HEK293 (cell line): Measurements from ENCODE around the gene NRTN.

ENCODE experiments used
- BCL11A ChIP-seq: fragments of 450-650 bp; formaldehyde crosslinking; IDR thresholded peaks from 2 replicates; pipeline ENCODE4 v1.5.1; 2016; ENCODE audit warnings: low read depth, missing biosample characterization, missing genetic modification characterization
- KLF10 ChIP-seq: fragments of 450-650 bp; IDR thresholded peaks from 2 replicates; pipeline ENCODE4 v1.5.1; 2018; ENCODE audit warnings: missing biosample characterization, mild to moderate bottlenecking, missing genetic modification characterization
- OSR2 ChIP-seq: fragments of 450-650 bp; formaldehyde crosslinking; IDR thresholded peaks from 2 replicates; pipeline ENCODE4 v1.5.1; 2016; ENCODE audit warnings: missing biosample characterization, missing genetic modification characterization
- PRDM10 ChIP-seq: fragments of 450-650 bp; formaldehyde crosslinking; IDR thresholded peaks from 2 replicates; pipeline ENCODE4 v1.5.1; 2016; ENCODE audit warnings: missing biosample characterization, missing genetic modification characterization
- SCRT1 ChIP-seq: fragments of 450-650 bp; formaldehyde crosslinking; IDR thresholded peaks from 2 replicates; pipeline ENCODE4 v1.5.1; 2016; ENCODE audit warnings: missing biosample characterization, missing genetic modification characterization, borderline replicate concordance
- TRIM28 ChIP-seq: IDR thresholded peaks from 2 replicates; pipeline ENCODE4 v1.6.1; 2011; ENCODE audit warnings: low read length, control low read depth, borderline replicate concordance
- WT1 ChIP-seq: fragments of 450-650 bp; formaldehyde crosslinking; IDR thresholded peaks from 2 replicates; pipeline ENCODE4 v1.5.1; 2016; ENCODE audit warnings: missing biosample characterization, missing genetic modification characterization
- YY2 ChIP-seq: fragments of 450-650 bp; formaldehyde crosslinking; IDR thresholded peaks from 2 replicates; pipeline ENCODE4 v1.5.1; 2016; ENCODE audit warnings: missing biosample characterization, missing genetic modification characterization
- ZFP41 ChIP-seq: fragments of 450-650 bp; formaldehyde crosslinking; IDR thresholded peaks from 2 replicates; pipeline ENCODE4 v1.5.1; 2016; ENCODE audit warnings: missing biosample characterization, missing genetic modification characterization, borderline replicate concordance
- ZFP69B ChIP-seq: fragments of 450-650 bp; formaldehyde crosslinking; IDR thresholded peaks from 2 replicates; pipeline ENCODE4 v1.5.1; 2016; ENCODE audit warnings: missing biosample characterization, missing genetic modification characterization
- ZNF157 ChIP-seq: fragments of 450-650 bp; formaldehyde crosslinking; IDR thresholded peaks from 2 replicates; pipeline ENCODE4 v1.5.1; 2016; ENCODE audit warnings: missing biosample characterization, missing genetic modification characterization
- ZNF19 ChIP-seq: fragments of 450-650 bp; formaldehyde crosslinking; IDR thresholded peaks from 2 replicates; pipeline ENCODE4; 2016; ENCODE audit warnings: missing biosample characterization, missing genetic modification characterization, low read depth
- ZNF248 ChIP-seq: fragments of 450-650 bp; formaldehyde crosslinking; IDR thresholded peaks from 2 replicates; pipeline ENCODE4 v1.5.1; 2017; ENCODE audit warnings: missing biosample characterization, missing genetic modification characterization
- ZNF394 ChIP-seq: fragments of 450-650 bp; formaldehyde crosslinking; IDR thresholded peaks from 2 replicates; pipeline ENCODE4 v1.5.1; 2016; ENCODE audit warnings: missing biosample characterization, missing genetic modification characterization, mild to moderate bottlenecking, moderate library complexity, borderline replicate concordance
- ZNF426 ChIP-seq: fragments of 450-650 bp; formaldehyde crosslinking; IDR thresholded peaks from 2 replicates; pipeline ENCODE4 v1.5.1; 2017; ENCODE audit warnings: missing biosample characterization, missing genetic modification characterization, mild to moderate bottlenecking, inconsistent platforms, moderate library complexity
- ZNF433 ChIP-seq: fragments of 450-650 bp; formaldehyde crosslinking; IDR thresholded peaks from 2 replicates; pipeline ENCODE4 v1.5.1; 2016; ENCODE audit warnings: missing biosample characterization, missing genetic modification characterization, low read depth
- ZNF510 ChIP-seq: fragments of 450-650 bp; formaldehyde crosslinking; IDR thresholded peaks from 2 replicates; pipeline ENCODE4 v1.5.1; 2018; ENCODE audit warnings: mild to moderate bottlenecking, missing genetic modification characterization, missing biosample characterization; ENCODE audit not compliant: insufficient replicate concordance
- ZNF548 ChIP-seq: fragments of 450-650 bp; formaldehyde crosslinking; IDR thresholded peaks from 2 replicates; pipeline ENCODE4 v1.5.1; 2016; ENCODE audit warnings: missing biosample characterization, missing genetic modification characterization
- ZNF580 ChIP-seq: fragments of 450-650 bp; formaldehyde crosslinking; IDR thresholded peaks from 2 replicates; pipeline ENCODE4 v1.5.1; 2016; ENCODE audit warnings: missing biosample characterization, missing genetic modification characterization
- ZNF600 ChIP-seq: fragments of 450-650 bp; formaldehyde crosslinking; IDR thresholded peaks from 2 replicates; pipeline ENCODE4 v1.5.1; 2016; ENCODE audit warnings: missing biosample characterization, missing genetic modification characterization
- ZNF654 ChIP-seq: fragments of 450-650 bp; formaldehyde crosslinking; IDR thresholded peaks from 2 replicates; pipeline ENCODE4 v1.5.1; 2016; ENCODE audit warnings: low read depth, missing biosample characterization, missing genetic modification characterization
- ZNF664 ChIP-seq: fragments of 450-650 bp; formaldehyde crosslinking; IDR thresholded peaks from 2 replicates; pipeline ENCODE4 v1.5.1; 2016; ENCODE audit warnings: missing biosample characterization, missing genetic modification characterization
- ZNF677 ChIP-seq: fragments of 450-650 bp; IDR thresholded peaks from 2 replicates; pipeline ENCODE4 v1.5.0; 2018; ENCODE audit warnings: missing biosample characterization, mild to moderate bottlenecking, missing genetic modification characterization, moderate library complexity
- ZNF704 ChIP-seq: fragments of 450-650 bp; formaldehyde crosslinking; IDR thresholded peaks from 2 replicates; pipeline ENCODE4 v1.5.1; 2016; ENCODE audit warnings: missing biosample characterization, missing genetic modification characterization
- ZNF768 ChIP-seq: fragments of 450-650 bp; formaldehyde crosslinking; IDR thresholded peaks from 2 replicates; pipeline ENCODE4 v1.5.1; 2018; ENCODE audit warnings: missing biosample characterization, mild to moderate bottlenecking, missing genetic modification characterization
- ZNF776 ChIP-seq: fragments of 450-650 bp; formaldehyde crosslinking; IDR thresholded peaks from 2 replicates; pipeline ENCODE4 v1.5.0; 2017; ENCODE audit warnings: missing biosample characterization, missing genetic modification characterization, borderline replicate concordance
- ZNF792 ChIP-seq: fragments of 450-650 bp; formaldehyde crosslinking; IDR thresholded peaks from 2 replicates; pipeline ENCODE4 v1.5.1; 2016; ENCODE audit warnings: missing biosample characterization, missing genetic modification characterization
- TF ChIP-seq, protein P1 (sequence below): fragments of 450-650 bp; formaldehyde crosslinking; IDR thresholded peaks from 2 replicates; pipeline ENCODE4 v1.5.1; 2016; ENCODE audit warnings: missing biosample characterization, missing genetic modification characterization
- TF ChIP-seq, protein P2 (sequence below): fragments of 450-650 bp; formaldehyde crosslinking; IDR thresholded peaks from 2 replicates; pipeline ENCODE4 v1.5.1; 2016; ENCODE audit warnings: missing biosample characterization, missing genetic modification characterization

NRTN gene

GRCh38 chr19:5790559-5791520 is 14.0 kb upstream of the NRTN start, which contains the start of gene DUS3L (continued):
- no peak for TF ChIP-seq ZNF510 (tag by site-specific recombination)
- TF ChIP-seq ZNF426 (tag by site-specific recombination) = no peak
- peak; percentile 97 for TF ChIP-seq YY2 (tag by site-specific recombination)
- TF ChIP-seq ZNF580 = peak; percentile 84; the same call in 1 of the 2 replicates
- TF ChIP-seq ZNF776 (tag by site-specific recombination) = no peak
- peak; percentile 68 for TF ChIP-seq ZFP69B
- TF ChIP-seq BCL11A = no peak
- TF ChIP-seq ZFP41 = no peak
- TF ChIP-seq WT1 (tag by site-specific recombination) = no peak
- no peak for TF ChIP-seq ZNF157 (tag by site-specific recombination)
- no peak; the same call in 1 of the 2 replicates for TF ChIP-seq ZNF768 (tag by site-specific recombination)
- TF ChIP-seq, protein P1, sequence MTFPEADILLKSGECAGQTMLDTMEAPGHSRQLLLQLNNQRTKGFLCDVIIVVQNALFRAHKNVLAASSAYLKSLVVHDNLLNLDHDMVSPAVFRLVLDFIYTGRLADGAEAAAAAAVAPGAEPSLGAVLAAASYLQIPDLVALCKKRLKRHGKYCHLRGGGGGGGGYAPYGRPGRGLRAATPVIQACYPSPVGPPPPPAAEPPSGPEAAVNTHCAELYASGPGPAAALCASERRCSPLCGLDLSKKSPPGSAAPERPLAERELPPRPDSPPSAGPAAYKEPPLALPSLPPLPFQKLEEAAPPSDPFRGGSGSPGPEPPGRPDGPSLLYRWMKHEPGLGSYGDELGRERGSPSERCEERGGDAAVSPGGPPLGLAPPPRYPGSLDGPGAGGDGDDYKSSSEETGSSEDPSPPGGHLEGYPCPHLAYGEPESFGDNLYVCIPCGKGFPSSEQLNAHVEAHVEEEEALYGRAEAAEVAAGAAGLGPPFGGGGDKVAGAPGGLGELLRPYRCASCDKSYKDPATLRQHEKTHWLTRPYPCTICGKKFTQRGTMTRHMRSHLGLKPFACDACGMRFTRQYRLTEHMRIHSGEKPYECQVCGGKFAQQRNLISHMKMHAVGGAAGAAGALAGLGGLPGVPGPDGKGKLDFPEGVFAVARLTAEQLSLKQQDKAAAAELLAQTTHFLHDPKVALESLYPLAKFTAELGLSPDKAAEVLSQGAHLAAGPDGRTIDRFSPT (tag by site-specific recombination) = no peak
- no peak for TF ChIP-seq ZNF704 (tag by site-specific recombination)
- TF ChIP-seq ZNF600 (tag by site-specific recombination) = peak; percentile 85; the same call in 1 of the 2 replicates
- TF ChIP-seq ZNF19 (tag by site-specific recombination) = no peak
- peak; percentile 32; the same call in 1 of the 2 replicates for TF ChIP-seq TRIM28
- no peak for TF ChIP-seq ZNF654 (tag by site-specific recombination)
- TF ChIP-seq, protein P2, sequence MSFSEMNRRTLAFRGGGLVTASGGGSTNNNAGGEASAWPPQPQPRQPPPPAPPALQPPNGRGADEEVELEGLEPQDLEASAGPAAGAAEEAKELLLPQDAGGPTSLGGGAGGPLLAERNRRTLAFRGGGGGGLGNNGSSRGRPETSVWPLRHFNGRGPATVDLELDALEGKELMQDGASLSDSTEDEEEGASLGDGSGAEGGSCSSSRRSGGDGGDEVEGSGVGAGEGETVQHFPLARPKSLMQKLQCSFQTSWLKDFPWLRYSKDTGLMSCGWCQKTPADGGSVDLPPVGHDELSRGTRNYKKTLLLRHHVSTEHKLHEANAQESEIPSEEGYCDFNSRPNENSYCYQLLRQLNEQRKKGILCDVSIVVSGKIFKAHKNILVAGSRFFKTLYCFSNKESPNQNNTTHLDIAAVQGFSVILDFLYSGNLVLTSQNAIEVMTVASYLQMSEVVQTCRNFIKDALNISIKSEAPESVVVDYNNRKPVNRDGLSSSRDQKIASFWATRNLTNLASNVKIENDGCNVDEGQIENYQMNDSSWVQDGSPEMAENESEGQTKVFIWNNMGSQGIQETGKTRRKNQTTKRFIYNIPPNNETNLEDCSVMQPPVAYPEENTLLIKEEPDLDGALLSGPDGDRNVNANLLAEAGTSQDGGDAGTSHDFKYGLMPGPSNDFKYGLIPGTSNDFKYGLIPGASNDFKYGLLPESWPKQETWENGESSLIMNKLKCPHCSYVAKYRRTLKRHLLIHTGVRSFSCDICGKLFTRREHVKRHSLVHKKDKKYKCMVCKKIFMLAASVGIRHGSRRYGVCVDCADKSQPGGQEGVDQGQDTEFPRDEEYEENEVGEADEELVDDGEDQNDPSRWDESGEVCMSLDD (tag by site-specific recombination) = peak; percentile 73; the same call in 1 of the 2 replicates
- no peak for TF ChIP-seq ZNF248
- no peak for TF ChIP-seq ZNF664 (tag by site-specific recombination)
- TF ChIP-seq KLF10 (tag by site-specific recombination) = no peak; the same call in 1 of the 2 replicates
- no peak for TF ChIP-seq ZNF792
- TF ChIP-seq SCRT1 (tag by site-specific recombination) = no peak
- TF ChIP-seq ZNF677 (tag by site-specific recombination) = no peak
- TF ChIP-seq ZNF548 (tag by site-specific recombination) = no peak
- no peak for TF ChIP-seq ZNF433 (tag by site-specific recombination)
- peak; percentile 66 for TF ChIP-seq ZNF394
- TF ChIP-seq PRDM10 (tag by site-specific recombination) = peak; percentile 46; the same call in 1 of the 2 replicates
- no peak for TF ChIP-seq OSR2
